ENCODE data around the gene SUCO.

DNA sequence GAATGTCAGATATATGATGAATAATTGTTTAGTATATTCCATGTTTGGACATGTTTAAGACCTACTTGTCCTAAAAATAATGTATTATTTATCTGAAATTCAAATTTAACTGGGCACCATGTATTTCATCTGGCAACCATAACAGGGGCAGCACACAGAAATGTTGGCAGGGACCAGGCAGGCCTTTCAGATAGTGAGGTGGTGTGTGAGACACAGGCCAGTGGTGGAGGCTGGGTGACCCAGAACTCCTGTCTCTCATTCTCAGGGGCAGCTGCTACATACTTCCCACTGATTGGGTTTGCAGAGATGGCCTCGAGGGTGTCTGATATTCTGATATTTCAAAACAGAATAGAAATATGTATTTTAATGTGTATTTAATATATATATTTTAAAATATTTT, 124.6 kb downstream of the SUCO start:
- TF ChIP-seq, protein P1, sequence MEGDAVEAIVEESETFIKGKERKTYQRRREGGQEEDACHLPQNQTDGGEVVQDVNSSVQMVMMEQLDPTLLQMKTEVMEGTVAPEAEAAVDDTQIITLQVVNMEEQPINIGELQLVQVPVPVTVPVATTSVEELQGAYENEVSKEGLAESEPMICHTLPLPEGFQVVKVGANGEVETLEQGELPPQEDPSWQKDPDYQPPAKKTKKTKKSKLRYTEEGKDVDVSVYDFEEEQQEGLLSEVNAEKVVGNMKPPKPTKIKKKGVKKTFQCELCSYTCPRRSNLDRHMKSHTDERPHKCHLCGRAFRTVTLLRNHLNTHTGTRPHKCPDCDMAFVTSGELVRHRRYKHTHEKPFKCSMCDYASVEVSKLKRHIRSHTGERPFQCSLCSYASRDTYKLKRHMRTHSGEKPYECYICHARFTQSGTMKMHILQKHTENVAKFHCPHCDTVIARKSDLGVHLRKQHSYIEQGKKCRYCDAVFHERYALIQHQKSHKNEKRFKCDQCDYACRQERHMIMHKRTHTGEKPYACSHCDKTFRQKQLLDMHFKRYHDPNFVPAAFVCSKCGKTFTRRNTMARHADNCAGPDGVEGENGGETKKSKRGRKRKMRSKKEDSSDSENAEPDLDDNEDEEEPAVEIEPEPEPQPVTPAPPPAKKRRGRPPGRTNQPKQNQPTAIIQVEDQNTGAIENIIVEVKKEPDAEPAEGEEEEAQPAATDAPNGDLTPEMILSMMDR (IDR thresholded peaks at IDR 0.05), result no peak
- TF ChIP-seq, protein P2, sequence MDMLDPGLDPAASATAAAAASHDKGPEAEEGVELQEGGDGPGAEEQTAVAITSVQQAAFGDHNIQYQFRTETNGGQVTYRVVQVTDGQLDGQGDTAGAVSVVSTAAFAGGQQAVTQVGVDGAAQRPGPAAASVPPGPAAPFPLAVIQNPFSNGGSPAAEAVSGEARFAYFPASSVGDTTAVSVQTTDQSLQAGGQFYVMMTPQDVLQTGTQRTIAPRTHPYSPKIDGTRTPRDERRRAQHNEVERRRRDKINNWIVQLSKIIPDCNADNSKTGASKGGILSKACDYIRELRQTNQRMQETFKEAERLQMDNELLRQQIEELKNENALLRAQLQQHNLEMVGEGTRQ (IDR thresholded peaks at IDR 0.05; ENCODE audit: borderline replicate concordance, low read depth, low read length), result no peak
- TF ChIP-seq POLR2AphosphoS5 (IDR thresholded peaks at IDR 0.05; ENCODE audit: low read depth, low read length) (no peak), FOXJ3 (CRISPR knock-in tag; IDR thresholded peaks at IDR 0.05) (no peak), EP300 (IDR thresholded peaks at IDR 0.05; ENCODE audit: borderline replicate concordance in 1 of 2, low read depth in 1 of 2, low read length in 1 of 2) (no peak), EZH2phosphoT487 (IDR thresholded peaks at IDR 0.05; ENCODE audit: borderline replicate concordance, low read depth) (no peak), SIN3A (IDR thresholded peaks at IDR 0.05; ENCODE audit: borderline replicate concordance, low read depth, low read length) (no peak), SMC3 (IDR thresholded peaks at IDR 0.05; ENCODE audit: low read depth, low read length) (no peak)
- TF ChIP-seq, protein P3, sequence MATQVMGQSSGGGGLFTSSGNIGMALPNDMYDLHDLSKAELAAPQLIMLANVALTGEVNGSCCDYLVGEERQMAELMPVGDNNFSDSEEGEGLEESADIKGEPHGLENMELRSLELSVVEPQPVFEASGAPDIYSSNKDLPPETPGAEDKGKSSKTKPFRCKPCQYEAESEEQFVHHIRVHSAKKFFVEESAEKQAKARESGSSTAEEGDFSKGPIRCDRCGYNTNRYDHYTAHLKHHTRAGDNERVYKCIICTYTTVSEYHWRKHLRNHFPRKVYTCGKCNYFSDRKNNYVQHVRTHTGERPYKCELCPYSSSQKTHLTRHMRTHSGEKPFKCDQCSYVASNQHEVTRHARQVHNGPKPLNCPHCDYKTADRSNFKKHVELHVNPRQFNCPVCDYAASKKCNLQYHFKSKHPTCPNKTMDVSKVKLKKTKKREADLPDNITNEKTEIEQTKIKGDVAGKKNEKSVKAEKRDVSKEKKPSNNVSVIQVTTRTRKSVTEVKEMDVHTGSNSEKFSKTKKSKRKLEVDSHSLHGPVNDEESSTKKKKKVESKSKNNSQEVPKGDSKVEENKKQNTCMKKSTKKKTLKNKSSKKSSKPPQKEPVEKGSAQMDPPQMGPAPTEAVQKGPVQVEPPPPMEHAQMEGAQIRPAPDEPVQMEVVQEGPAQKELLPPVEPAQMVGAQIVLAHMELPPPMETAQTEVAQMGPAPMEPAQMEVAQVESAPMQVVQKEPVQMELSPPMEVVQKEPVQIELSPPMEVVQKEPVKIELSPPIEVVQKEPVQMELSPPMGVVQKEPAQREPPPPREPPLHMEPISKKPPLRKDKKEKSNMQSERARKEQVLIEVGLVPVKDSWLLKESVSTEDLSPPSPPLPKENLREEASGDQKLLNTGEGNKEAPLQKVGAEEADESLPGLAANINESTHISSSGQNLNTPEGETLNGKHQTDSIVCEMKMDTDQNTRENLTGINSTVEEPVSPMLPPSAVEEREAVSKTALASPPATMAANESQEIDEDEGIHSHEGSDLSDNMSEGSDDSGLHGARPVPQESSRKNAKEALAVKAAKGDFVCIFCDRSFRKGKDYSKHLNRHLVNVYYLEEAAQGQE (IDR thresholded peaks at IDR 0.05; ENCODE audit: low read depth, low read length), result no peak

Data from SK-N-SH (cell line).